GM18505 (cell line): ENCODE measurements around the gene LDLRAD3.

Source experiments
- ATAC-seq: cut with Tn5 transposase; IDR thresholded peaks from one replicate; pipeline ENCODE4 v1.9.1; 2021; ENCODE audit not compliant: unreplicated experiment
- POLR2A ChIP-seq: IDR thresholded peaks from 4 replicates; pipeline ENCODE4 v1.6.1; 2011; ENCODE audit warnings: borderline replicate concordance; ENCODE audit not compliant: insufficient read depth, insufficient read length; ENCODE audit errors: extremely low read depth

LDLRAD3 gene

GRCh38 chr11:36193721-36194120, 249.9 kb downstream of the LDLRAD3 start:
- TF ChIP-seq POLR2A = no peak
- no peak for ATAC-seq

GRCh38 chr11:36195496-36196354, 251.9 kb downstream of the LDLRAD3 start:
- no peak for TF ChIP-seq POLR2A
- ATAC-seq = no peak

- no peak for TF ChIP-seq POLR2A
- ATAC-seq = no peak
Measured at GRCh38 chr11:36196411-36196998, 252.6 kb downstream of the LDLRAD3 start.

- TF ChIP-seq POLR2A = no peak
- no peak for ATAC-seq
Measured at GRCh38 chr11:36201411-36201810, 257.5 kb downstream of the LDLRAD3 start.

GRCh38 chr11:36205536-36205935, 261.7 kb downstream of the LDLRAD3 start:
- TF ChIP-seq POLR2A = no peak
- ATAC-seq = no peak

- TF ChIP-seq POLR2A = no peak
- no peak for ATAC-seq
Measured at GRCh38 chr11:36210529-36210928, 266.7 kb downstream of the LDLRAD3 start.

- ATAC-seq = no peak
- no peak for TF ChIP-seq POLR2A
Measured at GRCh38 chr11:36211761-36212430, 268.0 kb downstream of the LDLRAD3 start.

- no peak for ATAC-seq
- no peak for TF ChIP-seq POLR2A
Measured at GRCh38 chr11:36212564-36213392, 268.9 kb downstream of the LDLRAD3 start.

- TF ChIP-seq POLR2A = no peak
- no peak for ATAC-seq
Measured at GRCh38 chr11:36213393-36213840, 269.6 kb downstream of the LDLRAD3 start.

GRCh38 chr11:36214480-36214879, 270.6 kb downstream of the LDLRAD3 start:
- no peak for TF ChIP-seq POLR2A
- no peak for ATAC-seq

- no peak for ATAC-seq
- no peak for TF ChIP-seq POLR2A
Measured at GRCh38 chr11:36214976-36215692, 271.3 kb downstream of the LDLRAD3 start.

- no peak for TF ChIP-seq POLR2A
Measured at GRCh38 chr11:36215693-36216060, 271.8 kb downstream of the LDLRAD3 start.

More at GRCh38 chr11:36215693-36216060, 271.8 kb downstream of the LDLRAD3 start:
- no peak for ATAC-seq
